WTC11 (cell line): ENCODE results near the gene ABHD15. TPM values are rescaled to one million over a fixed set of nuclear protein-coding genes. Genes with fewer than 3 reads are reported as not detected.

Source experiments
- CREM ChIP-seq: sonication (generic); formaldehyde crosslinking; IDR thresholded peaks from 2 replicates; pipeline ENCODE4 v1.8.1; 2022; ENCODE audit warnings: mild to moderate bottlenecking, missing genetic modification reagents, moderate library complexity
- EMX1 ChIP-seq: fragments of 250-450 bp; sonication (Bioruptor Pico); IDR thresholded peaks from 2 replicates; pipeline ENCODE4 v1.8.0; 2021; ENCODE audit warnings: mild to moderate bottlenecking
- ESRRA ChIP-seq: sonication (generic); formaldehyde crosslinking; IDR thresholded peaks from 2 replicates; pipeline ENCODE4 v1.8.1; 2022; ENCODE audit warnings: mild to moderate bottlenecking, missing genetic modification reagents, borderline replicate concordance
- FOXJ3 ChIP-seq: sonication (generic); formaldehyde crosslinking; IDR thresholded peaks from 2 replicates; pipeline ENCODE4 v1.9.0; 2021; ENCODE audit warnings: missing genetic modification reagents, mild to moderate bottlenecking, borderline replicate concordance
- FOXP1 ChIP-seq: sonication (generic); formaldehyde crosslinking; IDR thresholded peaks from 2 replicates; pipeline ENCODE4 v1.8.0; 2022; ENCODE audit warnings: missing genetic modification reagents, mild to moderate bottlenecking, moderate library complexity, borderline replicate concordance
- IRF1 ChIP-seq: sonication (generic); formaldehyde crosslinking; IDR thresholded peaks from 2 replicates; pipeline ENCODE4 v1.8.0; 2023; ENCODE audit warnings: missing genetic modification reagents
- MYBL2 ChIP-seq: sonication (generic); formaldehyde crosslinking; IDR thresholded peaks from 2 replicates; pipeline ENCODE4 v1.8.1; 2023; ENCODE audit warnings: mild to moderate bottlenecking, moderate library complexity, missing genetic modification reagents
- NFE2L1 ChIP-seq: sonication (generic); formaldehyde crosslinking; IDR thresholded peaks from 2 replicates; pipeline ENCODE4 v1.8.1; 2023; ENCODE audit warnings: missing genetic modification reagents
- NFYB ChIP-seq: sonication (generic); formaldehyde crosslinking; conservative IDR thresholded peaks from 2 replicates; pipeline ENCODE4 v1.8.0; 2022; ENCODE audit warnings: low read depth, missing genetic modification reagents
- OVOL2 ChIP-seq: fragments of 250-450 bp; sonication (Bioruptor Pico); IDR thresholded peaks from 2 replicates; pipeline ENCODE4 v1.9.0; 2021; ENCODE audit warnings: mild to moderate bottlenecking, borderline replicate concordance
- RORB ChIP-seq: fragments of 250-450 bp; sonication (Bioruptor Pico); IDR thresholded peaks from 2 replicates; pipeline ENCODE4 v1.9.0; 2021; ENCODE audit warnings: mild to moderate bottlenecking
- ZNF423 ChIP-seq: fragments of 250-450 bp; sonication (Bioruptor Pico); IDR thresholded peaks from 2 replicates; pipeline ENCODE4 v2.1.2; 2022; ENCODE audit warnings: mild to moderate bottlenecking, moderate library complexity
- ZNF425 ChIP-seq: fragments of 250-450 bp; sonication (Bioruptor Pico); conservative IDR thresholded peaks from 2 replicates; pipeline ENCODE4 v1.9.0; 2021; ENCODE audit warnings: mild to moderate bottlenecking
- ZNF671 ChIP-seq: fragments of 250-450 bp; sonication (Bioruptor Pico); IDR thresholded peaks from 2 replicates; pipeline ENCODE4 v1.8.0; 2021; ENCODE audit warnings: mild to moderate bottlenecking
- total RNA-seq: library from RNA; stranded (reverse); gene quantifications from 3 replicates; pipeline ENCODE4 v1.2.3, GENCODE V29; 2021
- TF ChIP-seq, protein P1 (sequence below): sonication (generic); formaldehyde crosslinking; IDR thresholded peaks from 2 replicates; pipeline ENCODE4 v1.8.1; 2023; ENCODE audit warnings: mild to moderate bottlenecking, missing genetic modification reagents
- TF ChIP-seq, protein P2 (sequence below): sonication (generic); formaldehyde crosslinking; IDR thresholded peaks from 2 replicates; pipeline ENCODE4 v1.8.0; 2023; ENCODE audit warnings: missing genetic modification reagents, mild to moderate bottlenecking, borderline replicate concordance
- TF ChIP-seq, protein P3 (sequence below): fragments of 250-450 bp; sonication (Bioruptor Pico); IDR thresholded peaks from 2 replicates; pipeline ENCODE4 v1.9.0; 2021; ENCODE audit warnings: mild to moderate bottlenecking
- TF ChIP-seq, protein P4 (sequence below): fragments of 250-450 bp; sonication (Bioruptor Pico); IDR thresholded peaks from 2 replicates; pipeline ENCODE4 v1.9.0; 2021; ENCODE audit warnings: mild to moderate bottlenecking
- TF ChIP-seq, protein P5 (sequence below): sonication (generic); formaldehyde crosslinking; IDR thresholded peaks from 2 replicates; pipeline ENCODE4 v1.8.0; 2022; ENCODE audit warnings: mild to moderate bottlenecking, missing genetic modification reagents

Gene ABHD15
- total RNA-seq, 1 experiment from 2014 or later: 2.8 TPM

DNA sequence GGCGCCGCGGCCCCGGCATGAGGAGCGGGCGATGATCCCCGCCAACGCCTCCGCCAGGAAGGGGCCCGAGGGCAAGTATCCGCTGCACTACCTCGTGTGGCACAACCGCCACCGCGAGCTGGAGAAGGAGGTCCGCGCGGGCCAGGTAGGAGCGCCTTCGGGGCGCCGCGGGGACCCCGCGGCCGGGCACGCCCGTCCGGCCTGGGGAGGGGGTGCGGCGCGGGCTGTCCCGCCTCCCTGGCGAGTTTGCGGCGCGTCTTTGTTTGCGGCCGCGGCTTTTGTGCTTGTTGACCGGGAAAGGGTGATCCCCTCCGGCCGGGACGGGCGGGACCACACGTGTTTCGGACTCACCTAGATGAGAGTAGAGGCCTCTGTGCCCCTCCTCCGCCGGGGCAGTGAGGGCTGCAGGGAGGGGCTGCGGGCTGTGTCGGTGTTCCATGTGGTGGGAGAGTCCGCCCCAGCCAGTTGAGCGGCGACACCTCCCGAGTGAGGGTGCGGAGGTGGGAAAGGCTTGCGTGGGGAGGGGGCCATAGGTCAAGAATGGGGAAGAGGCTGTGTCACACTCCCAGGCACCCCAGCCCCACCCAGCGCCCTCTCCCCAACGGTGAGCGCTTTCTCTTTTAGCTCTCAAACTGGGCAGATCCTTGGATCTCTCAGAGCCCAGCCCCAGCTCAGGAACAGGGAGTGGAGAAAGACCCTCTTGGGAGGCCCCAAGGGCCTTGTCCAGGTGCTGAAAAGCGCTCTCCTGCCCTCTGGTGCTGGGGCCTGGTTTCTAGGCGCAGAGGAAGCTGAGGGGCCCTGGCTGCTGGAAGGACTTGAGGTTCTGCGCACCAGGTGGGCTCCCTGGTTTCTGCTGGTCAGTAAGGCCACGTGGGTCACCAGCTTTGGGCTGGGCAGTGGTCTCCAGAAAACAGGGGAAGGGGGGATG is 27.0 kb upstream of the ABHD15 start (continued):
- TF ChIP-seq ZNF425 (no peak), ZNF671 (no peak), ESRRA (CRISPR knock-in tag) (peak; percentile 89; the same call in 1 of the 2 replicates), RORB (CRISPR knock-in tag) (no peak), ZNF423 (CRISPR knock-in tag) (no peak), OVOL2 (no peak), FOXP1 (CRISPR knock-in tag) (peak; percentile 76; the same call in 1 of the 2 replicates), MYBL2 (CRISPR knock-in tag) (0 out of 2 replicates have a peak, but pooled peaks have one; percentile 28), CREM (peak; percentile 2; the same call in 1 of the 2 replicates), NFE2L1 (CRISPR knock-in tag) (peak; percentile 62; the same call in 1 of the 2 replicates), FOXJ3 (no peak), EMX1 (CRISPR knock-in tag) (no peak), IRF1 (CRISPR knock-in tag) (no peak), NFYB (CRISPR knock-in tag) (no peak; the same call in 1 of the 2 replicates)
- TF ChIP-seq, protein P1, sequence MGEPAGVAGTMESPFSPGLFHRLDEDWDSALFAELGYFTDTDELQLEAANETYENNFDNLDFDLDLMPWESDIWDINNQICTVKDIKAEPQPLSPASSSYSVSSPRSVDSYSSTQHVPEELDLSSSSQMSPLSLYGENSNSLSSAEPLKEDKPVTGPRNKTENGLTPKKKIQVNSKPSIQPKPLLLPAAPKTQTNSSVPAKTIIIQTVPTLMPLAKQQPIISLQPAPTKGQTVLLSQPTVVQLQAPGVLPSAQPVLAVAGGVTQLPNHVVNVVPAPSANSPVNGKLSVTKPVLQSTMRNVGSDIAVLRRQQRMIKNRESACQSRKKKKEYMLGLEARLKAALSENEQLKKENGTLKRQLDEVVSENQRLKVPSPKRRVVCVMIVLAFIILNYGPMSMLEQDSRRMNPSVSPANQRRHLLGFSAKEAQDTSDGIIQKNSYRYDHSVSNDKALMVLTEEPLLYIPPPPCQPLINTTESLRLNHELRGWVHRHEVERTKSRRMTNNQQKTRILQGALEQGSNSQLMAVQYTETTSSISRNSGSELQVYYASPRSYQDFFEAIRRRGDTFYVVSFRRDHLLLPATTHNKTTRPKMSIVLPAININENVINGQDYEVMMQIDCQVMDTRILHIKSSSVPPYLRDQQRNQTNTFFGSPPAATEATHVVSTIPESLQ (CRISPR knock-in tag): no peak
- TF ChIP-seq, protein P2, sequence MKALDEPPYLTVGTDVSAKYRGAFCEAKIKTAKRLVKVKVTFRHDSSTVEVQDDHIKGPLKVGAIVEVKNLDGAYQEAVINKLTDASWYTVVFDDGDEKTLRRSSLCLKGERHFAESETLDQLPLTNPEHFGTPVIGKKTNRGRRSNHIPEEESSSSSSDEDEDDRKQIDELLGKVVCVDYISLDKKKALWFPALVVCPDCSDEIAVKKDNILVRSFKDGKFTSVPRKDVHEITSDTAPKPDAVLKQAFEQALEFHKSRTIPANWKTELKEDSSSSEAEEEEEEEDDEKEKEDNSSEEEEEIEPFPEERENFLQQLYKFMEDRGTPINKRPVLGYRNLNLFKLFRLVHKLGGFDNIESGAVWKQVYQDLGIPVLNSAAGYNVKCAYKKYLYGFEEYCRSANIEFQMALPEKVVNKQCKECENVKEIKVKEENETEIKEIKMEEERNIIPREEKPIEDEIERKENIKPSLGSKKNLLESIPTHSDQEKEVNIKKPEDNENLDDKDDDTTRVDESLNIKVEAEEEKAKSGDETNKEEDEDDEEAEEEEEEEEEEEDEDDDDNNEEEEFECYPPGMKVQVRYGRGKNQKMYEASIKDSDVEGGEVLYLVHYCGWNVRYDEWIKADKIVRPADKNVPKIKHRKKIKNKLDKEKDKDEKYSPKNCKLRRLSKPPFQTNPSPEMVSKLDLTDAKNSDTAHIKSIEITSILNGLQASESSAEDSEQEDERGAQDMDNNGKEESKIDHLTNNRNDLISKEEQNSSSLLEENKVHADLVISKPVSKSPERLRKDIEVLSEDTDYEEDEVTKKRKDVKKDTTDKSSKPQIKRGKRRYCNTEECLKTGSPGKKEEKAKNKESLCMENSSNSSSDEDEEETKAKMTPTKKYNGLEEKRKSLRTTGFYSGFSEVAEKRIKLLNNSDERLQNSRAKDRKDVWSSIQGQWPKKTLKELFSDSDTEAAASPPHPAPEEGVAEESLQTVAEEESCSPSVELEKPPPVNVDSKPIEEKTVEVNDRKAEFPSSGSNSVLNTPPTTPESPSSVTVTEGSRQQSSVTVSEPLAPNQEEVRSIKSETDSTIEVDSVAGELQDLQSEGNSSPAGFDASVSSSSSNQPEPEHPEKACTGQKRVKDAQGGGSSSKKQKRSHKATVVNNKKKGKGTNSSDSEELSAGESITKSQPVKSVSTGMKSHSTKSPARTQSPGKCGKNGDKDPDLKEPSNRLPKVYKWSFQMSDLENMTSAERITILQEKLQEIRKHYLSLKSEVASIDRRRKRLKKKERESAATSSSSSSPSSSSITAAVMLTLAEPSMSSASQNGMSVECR (CRISPR knock-in tag): peak; percentile 99
- TF ChIP-seq, protein P3, sequence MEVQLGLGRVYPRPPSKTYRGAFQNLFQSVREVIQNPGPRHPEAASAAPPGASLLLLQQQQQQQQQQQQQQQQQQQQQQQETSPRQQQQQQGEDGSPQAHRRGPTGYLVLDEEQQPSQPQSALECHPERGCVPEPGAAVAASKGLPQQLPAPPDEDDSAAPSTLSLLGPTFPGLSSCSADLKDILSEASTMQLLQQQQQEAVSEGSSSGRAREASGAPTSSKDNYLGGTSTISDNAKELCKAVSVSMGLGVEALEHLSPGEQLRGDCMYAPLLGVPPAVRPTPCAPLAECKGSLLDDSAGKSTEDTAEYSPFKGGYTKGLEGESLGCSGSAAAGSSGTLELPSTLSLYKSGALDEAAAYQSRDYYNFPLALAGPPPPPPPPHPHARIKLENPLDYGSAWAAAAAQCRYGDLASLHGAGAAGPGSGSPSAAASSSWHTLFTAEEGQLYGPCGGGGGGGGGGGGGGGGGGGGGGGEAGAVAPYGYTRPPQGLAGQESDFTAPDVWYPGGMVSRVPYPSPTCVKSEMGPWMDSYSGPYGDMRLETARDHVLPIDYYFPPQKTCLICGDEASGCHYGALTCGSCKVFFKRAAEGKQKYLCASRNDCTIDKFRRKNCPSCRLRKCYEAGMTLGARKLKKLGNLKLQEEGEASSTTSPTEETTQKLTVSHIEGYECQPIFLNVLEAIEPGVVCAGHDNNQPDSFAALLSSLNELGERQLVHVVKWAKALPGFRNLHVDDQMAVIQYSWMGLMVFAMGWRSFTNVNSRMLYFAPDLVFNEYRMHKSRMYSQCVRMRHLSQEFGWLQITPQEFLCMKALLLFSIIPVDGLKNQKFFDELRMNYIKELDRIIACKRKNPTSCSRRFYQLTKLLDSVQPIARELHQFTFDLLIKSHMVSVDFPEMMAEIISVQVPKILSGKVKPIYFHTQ: no peak
- TF ChIP-seq, protein P4, sequence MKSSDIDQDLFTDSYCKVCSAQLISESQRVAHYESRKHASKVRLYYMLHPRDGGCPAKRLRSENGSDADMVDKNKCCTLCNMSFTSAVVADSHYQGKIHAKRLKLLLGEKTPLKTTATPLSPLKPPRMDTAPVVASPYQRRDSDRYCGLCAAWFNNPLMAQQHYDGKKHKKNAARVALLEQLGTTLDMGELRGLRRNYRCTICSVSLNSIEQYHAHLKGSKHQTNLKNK (CRISPR knock-in tag): no peak
- TF ChIP-seq, protein P5, sequence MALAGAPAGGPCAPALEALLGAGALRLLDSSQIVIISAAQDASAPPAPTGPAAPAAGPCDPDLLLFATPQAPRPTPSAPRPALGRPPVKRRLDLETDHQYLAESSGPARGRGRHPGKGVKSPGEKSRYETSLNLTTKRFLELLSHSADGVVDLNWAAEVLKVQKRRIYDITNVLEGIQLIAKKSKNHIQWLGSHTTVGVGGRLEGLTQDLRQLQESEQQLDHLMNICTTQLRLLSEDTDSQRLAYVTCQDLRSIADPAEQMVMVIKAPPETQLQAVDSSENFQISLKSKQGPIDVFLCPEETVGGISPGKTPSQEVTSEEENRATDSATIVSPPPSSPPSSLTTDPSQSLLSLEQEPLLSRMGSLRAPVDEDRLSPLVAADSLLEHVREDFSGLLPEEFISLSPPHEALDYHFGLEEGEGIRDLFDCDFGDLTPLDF (CRISPR knock-in tag): peak; percentile 84; the same call in 1 of the 2 replicates
